WTC11 (cell line): ENCODE data around the gene SORCS2. TPM values are rescaled to one million over a fixed set of nuclear protein-coding genes. Genes with fewer than 3 reads are reported as not detected.

Experiments
- ATAC-seq: fragments of 200-7000 bp; cut with Tn5 transposase; 2 replicates; pipeline ENCODE4 v1.10.0; 2021; ENCODE audit warnings: mild to moderate bottlenecking, moderate library complexity
- CTCF ChIA-PET: fragments of 300-600 bp; sonication (Branson Sonifier 250); formaldehyde crosslinking; loops from one replicate; lab custom pipeline; 2021; ENCODE audit warnings: antibody characterized with exemption; lab: Charles Lee
- POLR2A ChIA-PET: fragments of 350-600 bp; sonication (Branson Sonifier 250); formaldehyde crosslinking; loops from one replicate; lab custom pipeline; 2021; ENCODE audit warnings: antibody characterized with exemption; lab: Charles Lee
- DNase-seq: peaks from one replicate; pipeline ENCODE4 v3.0.0; 2021; ENCODE audit warnings: low spot score
- H3K27ac Mint-ChIP-seq: 2 replicates; pipeline ENCODE4 v1.8.0; 2021; ENCODE audit warnings: mixed read lengths
- H3K27me3 Mint-ChIP-seq: 2 replicates; pipeline ENCODE4 v1.8.0; 2021; ENCODE audit warnings: low read depth, mild to moderate bottlenecking, moderate library complexity, mixed read lengths
- H3K36me3 Mint-ChIP-seq: 2 replicates; pipeline ENCODE4 v1.8.0; 2021; ENCODE audit warnings: mixed read lengths
- H3K4me1 Mint-ChIP-seq: 2 replicates; pipeline ENCODE4 v1.8.0; 2022; ENCODE audit warnings: mixed read lengths
- H3K4me3 Mint-ChIP-seq: 2 replicates; pipeline ENCODE4 v1.8.0; 2021; ENCODE audit warnings: mild to moderate bottlenecking, moderate library complexity, mixed read lengths
- H3K9me3 Mint-ChIP-seq: 2 replicates; pipeline ENCODE4 v1.8.0; 2021; ENCODE audit warnings: mixed read lengths
- CREB1 ChIP-seq: sonication (generic); formaldehyde crosslinking; IDR thresholded peaks from 2 replicates; pipeline ENCODE4 v1.8.0; 2023; ENCODE audit warnings: mild to moderate bottlenecking, missing genetic modification reagents
- CTCF ChIP-seq: fragments of 200-600 bp; IDR thresholded peaks from 2 replicates; pipeline ENCODE4 v1.8.0; 2022; ENCODE audit warnings: antibody characterized with exemption
- E2F5 ChIP-seq: sonication (generic); formaldehyde crosslinking; IDR thresholded peaks from 2 replicates; pipeline ENCODE4 v1.8.1; 2022; ENCODE audit warnings: mild to moderate bottlenecking, moderate library complexity, missing genetic modification reagents
- HMGA2 ChIP-seq: fragments of 250-450 bp; sonication (Bioruptor Pico); IDR thresholded peaks from 2 replicates; pipeline ENCODE4 v1.4.0; 2021; ENCODE audit warnings: mild to moderate bottlenecking, moderate library complexity
- RELA ChIP-seq: sonication (generic); formaldehyde crosslinking; IDR thresholded peaks from 2 replicates; pipeline ENCODE4 v1.8.1; 2022; ENCODE audit warnings: missing genetic modification reagents, mild to moderate bottlenecking, borderline replicate concordance
- RORB ChIP-seq: fragments of 250-450 bp; sonication (Bioruptor Pico); IDR thresholded peaks from 2 replicates; pipeline ENCODE4 v1.9.0; 2021; ENCODE audit warnings: mild to moderate bottlenecking
- SOX15 ChIP-seq: fragments of 250-450 bp; sonication (Bioruptor Pico); IDR thresholded peaks from 2 replicates; pipeline ENCODE4 v1.9.0; 2021; ENCODE audit warnings: mild to moderate bottlenecking
- TEAD4 ChIP-seq: sonication (generic); formaldehyde crosslinking; IDR thresholded peaks from 2 replicates; pipeline ENCODE4 v1.8.0; 2022; ENCODE audit warnings: mild to moderate bottlenecking, missing genetic modification reagents
- USF1 ChIP-seq: sonication (generic); formaldehyde crosslinking; IDR thresholded peaks from 2 replicates; pipeline ENCODE4 v1.8.0; 2022; ENCODE audit warnings: mild to moderate bottlenecking, missing genetic modification reagents
- ZNF219 ChIP-seq: sonication (generic); formaldehyde crosslinking; IDR thresholded peaks from 2 replicates; pipeline ENCODE4 v1.8.0; 2023; ENCODE audit warnings: missing genetic modification reagents, mild to moderate bottlenecking, borderline replicate concordance
- ZNF671 ChIP-seq: fragments of 250-450 bp; sonication (Bioruptor Pico); IDR thresholded peaks from 2 replicates; pipeline ENCODE4 v1.8.0; 2021; ENCODE audit warnings: mild to moderate bottlenecking
- total RNA-seq: library from RNA; stranded (reverse); gene quantifications from 3 replicates; pipeline ENCODE4 v1.2.3, GENCODE V29; 2021
- TF ChIP-seq, protein P1 (sequence below): sonication (generic); formaldehyde crosslinking; IDR thresholded peaks from 2 replicates; pipeline ENCODE4 v1.8.1; 2023; ENCODE audit warnings: mild to moderate bottlenecking, missing genetic modification reagents, moderate library complexity

Gene SORCS2
- total RNA-seq, 1 experiment from 2014 or later = 6.6 TPM

DNA sequence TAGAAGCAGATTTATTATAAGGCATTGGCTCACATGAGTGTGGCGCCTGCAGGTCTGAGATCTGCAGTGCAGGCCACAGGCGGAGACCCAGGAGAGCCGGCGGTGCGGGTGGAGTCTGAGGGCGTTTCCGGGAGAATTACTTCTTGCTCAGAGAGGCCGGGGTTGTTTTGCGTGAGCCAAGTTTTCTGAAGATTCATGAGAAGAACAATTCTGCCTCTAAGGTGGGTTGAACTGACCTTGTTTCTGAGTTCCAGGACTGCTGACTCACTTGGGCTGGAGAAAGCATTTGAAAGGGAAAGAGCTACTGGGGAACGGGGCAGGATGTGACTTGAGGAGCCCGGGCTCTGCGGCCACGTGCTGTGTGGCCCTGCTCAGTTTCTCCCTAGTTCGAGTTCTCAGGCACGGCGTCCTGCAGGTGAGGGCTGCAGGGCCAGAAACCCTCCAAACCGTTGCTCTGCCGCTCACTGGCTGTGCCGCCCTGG is 36.7 kb upstream of the SORCS2 start:
- Mint-ChIP-seq H3K27me3 (no peaks in the 10 kb centered on the region; the same call in 1 of the 2 replicates), H3K4me3 (no peak overlapping the region), H3K36me3 (no peaks in the 10 kb centered on the region), H3K27ac (no peak overlapping the region), H3K9me3 (no peaks in the 10 kb centered on the region), H3K4me1 (0 out of 2 replicates have a peak, but pooled peaks cover 7% of the 10 kb centered on the region)
- DNase-seq (no peak), ATAC-seq (no peak)
- CTCF ChIA-PET = interaction anchor here (2.4 kb wide), 1 partner anchor 85 kb away, joined by 7 read pairs; no protein-coding TSS in a partner anchor
- POLR2A ChIA-PET = no interaction called here
- no peak for TF ChIP-seq ZNF219 (CRISPR knock-in tag)
- TF ChIP-seq ZNF671 (CRISPR knock-in tag) = no peak
- no peak for TF ChIP-seq SOX15 (CRISPR knock-in tag)

DNA sequence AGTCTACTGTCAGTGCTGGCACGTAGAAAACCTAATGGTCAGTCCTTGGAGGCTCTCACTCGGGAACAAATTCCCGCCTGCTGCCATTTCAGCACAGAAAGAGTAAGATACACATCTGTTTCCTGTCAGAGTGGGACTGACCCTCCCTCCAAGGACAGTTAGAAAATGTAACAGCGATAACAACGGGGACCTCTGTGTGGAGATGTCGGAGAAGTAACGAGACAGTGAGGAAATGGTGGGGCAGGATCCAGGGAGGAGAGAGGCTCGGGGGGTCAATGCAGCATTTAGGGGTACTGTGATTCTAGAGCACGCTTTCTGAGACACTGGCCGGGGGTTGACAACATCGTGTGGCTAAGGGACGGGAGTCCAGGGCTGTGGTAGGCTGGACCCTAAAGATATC is 36.0 kb upstream of the SORCS2 start:
- H3K4me3 Mint-ChIP-seq = no peak overlapping the region
- POLR2A ChIA-PET = no interaction called here

GRCh38 chr4:7156761-7157488 is 35.4 kb upstream of the SORCS2 start:
- no peaks in the 10 kb centered on the region; the same call in 1 of the 2 replicates for H3K27me3 Mint-ChIP-seq
- POLR2A ChIA-PET = no interaction called here
- peak; percentile 94 for ATAC-seq
- 0 out of 2 replicates have a peak, but pooled peaks cover 7% of the 10 kb centered on the region for H3K4me1 Mint-ChIP-seq
- H3K36me3 Mint-ChIP-seq = no peaks in the 10 kb centered on the region
- CTCF ChIA-PET = interaction anchor here (0.5 to 2.4 kb wide), 25 partner anchors 9 to 933 kb away, joined by 3 to 9 read pairs (median 4); partner anchors contain the start of genes GRPEL1, SORCS2 and TADA2B
- no peak overlapping the region for H3K4me3 Mint-ChIP-seq
- TF ChIP-seq TEAD4 (CRISPR knock-in tag) (no peak), CTCF (peak; percentile 26; the same call in 1 of the 2 replicates), E2F5 (no peak), RORB (CRISPR knock-in tag) (no peak), USF1 (CRISPR knock-in tag) (peak; percentile 76), HMGA2 (CRISPR knock-in tag) (no peak)
- TF ChIP-seq, protein P1, sequence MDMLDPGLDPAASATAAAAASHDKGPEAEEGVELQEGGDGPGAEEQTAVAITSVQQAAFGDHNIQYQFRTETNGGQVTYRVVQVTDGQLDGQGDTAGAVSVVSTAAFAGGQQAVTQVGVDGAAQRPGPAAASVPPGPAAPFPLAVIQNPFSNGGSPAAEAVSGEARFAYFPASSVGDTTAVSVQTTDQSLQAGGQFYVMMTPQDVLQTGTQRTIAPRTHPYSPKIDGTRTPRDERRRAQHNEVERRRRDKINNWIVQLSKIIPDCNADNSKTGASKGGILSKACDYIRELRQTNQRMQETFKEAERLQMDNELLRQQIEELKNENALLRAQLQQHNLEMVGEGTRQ (CRISPR knock-in tag) = peak; percentile 83
- no peak overlapping the region for H3K27ac Mint-ChIP-seq
- peak; percentile 59 for DNase-seq
- no peaks in the 10 kb centered on the region for H3K9me3 Mint-ChIP-seq

More for the DNA sequence above, 36.0 kb upstream of the SORCS2 start:
- no peak for ATAC-seq
- Mint-ChIP-seq H3K4me1 (0 out of 2 replicates have a peak, but pooled peaks cover 7% of the 10 kb centered on the region), H3K27me3 (no peaks in the 10 kb centered on the region; the same call in 1 of the 2 replicates), H3K36me3 (no peaks in the 10 kb centered on the region), H3K9me3 (no peaks in the 10 kb centered on the region), H3K27ac (no peak overlapping the region)
- CTCF ChIA-PET = interaction anchor here (0.7 to 2.4 kb wide), 21 partner anchors 9 to 439 kb away, joined by 3 to 9 read pairs (median 4); partner anchors contain the start of gene SORCS2
- DNase-seq = no peak
- TF ChIP-seq RELA = no peak

DNA sequence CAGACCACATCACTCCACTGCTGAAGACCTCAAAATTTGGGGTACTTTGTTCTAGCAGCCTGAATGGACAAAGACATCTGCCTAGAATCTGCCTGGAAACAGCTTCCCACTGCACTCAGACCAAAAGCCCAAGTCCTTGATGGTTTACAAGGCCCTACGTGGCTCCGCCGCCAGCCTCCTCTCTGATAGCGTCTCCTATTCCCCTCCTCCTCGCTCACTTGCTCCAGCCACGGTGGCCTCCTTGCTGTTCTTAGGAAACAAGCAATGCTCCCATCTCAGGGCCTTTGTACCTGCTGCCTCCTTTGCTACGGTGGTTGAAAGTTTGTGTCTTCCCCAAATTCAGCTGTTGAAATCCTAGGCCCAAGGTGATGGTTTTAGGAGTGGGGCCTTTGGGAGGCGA is 34.7 kb upstream of the SORCS2 start:
- Mint-ChIP-seq H3K4me3 (no peak overlapping the region), H3K36me3 (no peaks in the 10 kb centered on the region), H3K27ac (no peak overlapping the region), H3K9me3 (no peaks in the 10 kb centered on the region), H3K27me3 (no peaks in the 10 kb centered on the region; the same call in 1 of the 2 replicates), H3K4me1 (0 out of 2 replicates have a peak, but pooled peaks cover 7% of the 10 kb centered on the region)
- DNase-seq (no peak), ATAC-seq (no peak)
- CTCF ChIA-PET = interaction anchor here (0.8 to 2.4 kb wide), 8 partner anchors 10 to 178 kb away, joined by 5 to 9 read pairs (median 8); partner anchors contain the start of genes GRPEL1 and SORCS2
- POLR2A ChIA-PET = no interaction called here
- TF ChIP-seq CREB1 = no peak
